GM21526 (cell line): ENCODE measurements around the gene DLL4.
"Not testable (repeated sequence)": the region's sequence is repeated elsewhere in the genome, so short reads cannot be mapped to it uniquely, and the experiment has no call there.

Experiments
- ATAC-seq: cut with Tn5 transposase; IDR thresholded peaks from one replicate; pipeline ENCODE4 v1.9.1; 2021; ENCODE audit warnings: moderate library complexity; ENCODE audit not compliant: unreplicated experiment, low FRiP score

DLL4 gene

DNA sequence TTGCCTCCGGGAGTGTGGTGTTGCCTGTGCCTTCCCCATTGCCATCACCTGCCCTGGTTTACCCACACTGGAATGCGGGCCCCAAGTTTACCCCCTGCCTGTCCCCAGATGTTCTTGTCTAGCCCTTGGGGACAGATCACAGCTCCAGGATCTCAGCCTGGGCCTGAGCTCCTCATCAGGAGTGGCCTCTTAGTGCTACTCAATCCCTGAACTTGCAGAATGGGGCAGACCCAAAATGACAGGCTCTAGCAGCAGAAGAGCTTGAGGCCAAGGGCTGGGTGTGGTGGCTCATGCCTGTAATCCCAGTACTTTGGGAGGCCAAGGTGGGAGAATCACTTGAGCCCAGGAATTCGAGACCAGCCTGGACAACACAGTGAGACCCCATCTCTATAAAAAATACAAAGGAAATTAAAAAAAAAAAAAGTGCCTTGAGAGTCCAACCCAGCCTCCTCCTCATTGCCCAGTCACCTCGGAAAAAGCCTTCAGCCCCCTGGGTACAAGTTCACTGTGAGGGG is 28.0 kb downstream of the DLL4 start:
- ATAC-seq, result no peak

DNA sequence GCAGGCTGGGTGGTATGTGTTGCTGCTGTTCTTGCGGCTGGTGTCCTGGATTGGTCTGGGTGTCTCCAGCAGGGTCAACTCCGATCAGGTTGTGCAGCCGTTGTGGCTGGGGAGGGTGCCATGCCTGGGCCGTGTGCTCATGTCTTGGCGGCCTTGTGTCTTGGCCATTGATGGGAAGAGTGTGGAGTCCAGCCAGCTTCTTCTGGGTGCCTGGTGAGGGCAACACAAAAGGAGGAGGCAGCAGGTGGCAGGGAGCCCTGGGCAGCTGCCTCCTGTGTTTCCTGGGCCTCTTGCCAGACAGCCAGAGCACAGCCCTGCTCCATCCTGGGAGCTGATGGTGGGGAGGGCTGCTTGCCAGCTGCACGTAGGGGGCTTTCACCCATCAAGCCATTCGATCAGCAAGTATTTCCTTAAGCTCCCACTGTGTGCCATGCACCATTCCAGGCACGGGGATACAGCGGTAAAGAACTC is 28.5 kb downstream of the DLL4 start:
- ATAC-seq, result no peak

DNA sequence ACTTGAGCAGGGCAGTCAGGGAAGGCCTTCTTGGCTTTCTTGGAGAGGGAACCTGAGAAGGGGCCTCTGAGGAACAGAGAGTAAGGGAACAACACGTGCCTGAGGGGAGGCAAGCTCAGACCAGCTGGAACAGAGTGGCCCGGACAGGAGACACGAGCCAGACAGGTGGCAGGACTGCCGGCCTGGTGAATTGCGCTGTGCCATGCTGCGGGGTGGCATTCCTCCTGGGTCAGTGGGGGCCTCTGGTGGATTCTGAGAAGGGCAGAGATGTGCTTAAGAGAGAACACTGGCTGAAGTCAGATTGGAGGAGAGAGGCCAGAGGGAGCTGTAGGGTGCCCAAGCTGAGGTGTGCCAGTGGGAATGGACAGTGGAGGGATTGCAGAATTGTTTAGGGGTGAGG is 29.0 kb downstream of the DLL4 start:
- no peak for ATAC-seq

DNA sequence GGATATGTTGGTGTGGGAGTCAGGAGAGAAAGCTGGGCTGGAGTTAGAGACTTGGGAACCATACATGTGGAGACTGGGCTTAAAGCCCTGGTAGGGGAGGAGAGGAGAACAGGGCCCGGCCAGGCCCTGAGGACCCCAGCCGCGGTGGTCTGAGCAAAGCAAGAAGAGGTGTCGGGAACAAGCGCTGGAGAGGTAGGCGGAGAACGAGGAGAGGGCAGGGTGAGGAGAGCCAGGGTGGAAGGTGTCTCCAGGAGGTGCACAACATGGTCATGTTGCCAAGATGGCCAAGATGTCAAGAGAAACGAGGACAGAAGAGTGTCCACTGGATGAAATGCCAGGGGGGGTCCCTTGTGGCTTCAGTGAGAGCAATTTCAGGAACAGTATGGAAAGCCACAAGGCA is 29.6 kb downstream of the DLL4 start:
- no peak for ATAC-seq

DNA sequence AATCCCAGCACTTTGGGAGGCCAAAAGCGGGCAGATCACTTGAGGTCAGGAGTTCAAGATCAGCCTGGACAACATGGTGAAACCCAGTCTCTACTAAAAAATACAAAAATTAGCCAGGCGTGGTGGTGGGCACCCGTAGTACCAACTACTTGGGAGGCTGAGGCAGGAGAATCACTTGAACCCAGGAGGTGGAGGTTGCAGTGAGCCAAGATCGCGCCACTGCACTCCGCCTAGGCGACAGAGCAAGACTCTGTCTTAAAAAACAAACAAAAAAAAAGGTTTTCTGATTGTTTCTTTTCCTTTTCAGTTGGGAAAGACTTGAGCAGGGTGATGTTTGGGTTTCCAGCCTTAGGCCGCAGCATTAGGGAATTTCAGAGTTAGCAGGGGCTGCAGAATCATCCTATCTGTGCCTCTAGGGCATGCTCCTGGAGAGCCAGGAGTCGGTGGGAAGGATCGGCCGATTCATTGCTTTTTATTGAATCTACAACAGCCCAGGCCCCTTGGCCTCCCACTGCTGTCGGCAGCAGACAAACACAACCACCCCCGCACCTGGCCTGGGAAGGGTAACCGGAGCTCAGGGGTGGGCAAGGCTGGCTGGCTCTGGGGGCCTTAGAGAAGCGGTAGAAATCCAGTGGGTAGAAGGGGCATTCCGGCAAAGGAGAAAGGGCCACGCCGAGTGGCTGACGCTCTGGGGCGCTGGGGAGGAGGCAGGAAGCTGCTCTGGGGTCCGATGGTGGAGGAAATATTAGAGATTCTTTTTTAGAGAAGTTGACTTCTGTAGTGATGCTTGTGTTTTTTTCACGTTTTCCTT is 30.4 kb downstream of the DLL4 start:
- no peak for ATAC-seq

DNA sequence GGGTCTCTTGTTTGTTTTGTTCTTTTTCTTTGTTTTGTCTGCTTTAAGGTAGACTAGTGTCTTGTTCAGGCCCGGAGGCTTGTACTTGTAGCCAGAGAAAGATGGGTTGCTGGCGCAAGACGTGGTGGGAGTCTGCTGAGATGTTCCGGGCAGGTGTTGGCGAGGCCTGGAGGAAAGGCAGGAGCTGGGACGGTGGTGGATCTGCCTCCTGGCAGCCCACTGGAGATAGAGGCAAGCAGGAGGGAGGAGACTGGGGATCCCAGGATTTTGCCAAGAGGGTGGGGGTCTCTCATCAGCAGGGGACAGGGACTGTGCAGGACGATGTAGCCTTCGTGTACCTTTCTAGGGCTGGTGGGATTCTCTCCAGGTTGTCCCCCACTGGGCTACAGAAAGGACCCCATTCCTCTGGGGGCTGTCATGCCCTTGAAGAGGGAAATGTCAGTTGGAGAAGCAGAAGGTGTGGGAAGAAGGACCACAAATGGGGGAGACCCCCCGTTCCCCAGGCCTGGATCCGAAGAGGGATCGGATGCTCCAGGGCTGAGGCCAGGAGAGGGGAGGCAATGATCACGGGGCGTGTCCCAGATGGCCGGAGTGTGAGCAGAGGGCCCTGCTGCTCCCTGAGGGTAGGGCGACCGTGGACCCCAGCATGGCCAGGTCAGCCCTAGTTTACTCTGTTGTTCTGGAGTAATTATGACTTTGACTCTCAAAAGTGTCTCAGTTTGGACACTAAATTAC is 31.2 kb downstream of the DLL4 start:
- ATAC-seq, result no peak

DNA sequence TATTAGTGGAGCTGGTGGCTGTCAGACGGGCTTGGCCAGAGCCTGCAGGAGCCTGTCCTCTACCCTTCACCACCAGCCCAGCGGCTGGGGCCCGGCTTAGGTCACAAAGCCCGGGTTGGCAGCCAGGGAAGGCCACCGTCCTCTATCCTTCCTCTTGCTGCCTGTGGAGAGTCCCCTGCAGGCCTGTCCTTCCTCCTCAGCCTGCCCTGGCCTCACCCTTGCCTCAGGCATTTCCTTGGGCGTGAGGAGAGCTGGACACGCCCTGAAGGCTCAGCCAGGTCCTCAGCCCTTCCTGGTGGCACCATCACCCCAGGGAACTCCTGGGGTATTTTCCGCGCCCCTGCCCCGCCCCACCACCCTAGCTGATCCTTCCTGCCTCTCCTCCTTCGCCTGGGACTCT is 31.8 kb downstream of the DLL4 start:
- no peak for ATAC-seq

DNA sequence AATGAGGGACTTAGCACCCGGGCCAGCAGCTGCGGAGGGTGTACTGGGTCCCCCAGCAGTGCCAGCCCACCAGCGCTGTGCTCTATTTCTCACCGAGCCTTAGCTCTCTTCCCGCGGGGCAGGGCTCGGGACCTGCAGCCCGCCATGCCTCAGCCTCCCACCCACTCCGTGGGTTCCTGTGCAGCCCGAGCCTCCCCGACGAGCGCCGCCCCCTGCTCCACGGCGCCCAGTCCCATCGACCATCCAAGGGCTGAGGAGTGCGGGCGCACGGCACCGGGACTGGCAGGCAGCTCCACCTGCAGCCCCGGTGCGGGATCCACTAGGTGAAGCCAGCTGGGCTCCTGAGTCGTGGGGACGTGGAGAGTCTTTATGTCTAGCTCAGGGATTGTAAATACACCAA is 32.6 kb downstream of the DLL4 start:
- ATAC-seq, result not testable (repeated sequence)

DNA sequence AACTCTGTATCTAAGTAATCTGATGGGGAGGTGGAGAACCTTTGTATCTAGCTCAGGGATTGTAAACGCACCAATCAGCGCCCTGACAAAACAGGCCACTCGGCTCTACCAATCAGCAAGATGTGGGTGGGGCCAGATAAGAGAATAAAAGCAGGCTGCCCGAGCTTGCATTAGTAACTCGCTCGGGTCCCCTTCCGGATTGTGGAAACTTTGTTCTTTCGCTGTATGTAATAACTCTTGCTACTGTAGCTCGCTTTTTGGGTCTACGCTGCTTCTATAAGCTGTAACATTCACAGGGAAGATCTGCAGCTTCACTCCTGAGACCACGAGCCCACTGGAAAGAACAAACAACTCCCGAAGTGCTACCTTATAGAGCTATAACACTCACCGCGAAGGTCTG is 33.2 kb downstream of the DLL4 start:
- ATAC-seq, result not testable (repeated sequence)

DNA sequence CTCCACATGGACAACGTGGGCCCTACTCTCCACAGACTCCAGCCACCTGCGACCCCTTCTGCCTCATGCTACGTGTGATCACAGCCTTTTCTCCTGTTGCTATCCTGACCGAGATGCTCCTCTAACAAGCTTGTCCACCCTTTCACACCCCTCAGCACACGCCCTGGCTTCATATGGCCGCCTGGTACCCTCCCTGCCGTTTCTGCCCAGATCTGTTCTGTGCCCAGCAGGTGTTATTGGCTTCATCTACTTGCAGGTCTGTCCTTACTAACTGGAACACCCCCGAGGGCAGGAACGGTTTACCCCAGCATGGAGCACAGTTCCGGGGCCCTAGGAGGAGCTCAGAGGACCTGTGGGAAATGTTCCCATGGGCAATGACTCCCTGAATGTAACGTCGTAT is 34.1 kb downstream of the DLL4 start:
- ATAC-seq, result no peak

DNA sequence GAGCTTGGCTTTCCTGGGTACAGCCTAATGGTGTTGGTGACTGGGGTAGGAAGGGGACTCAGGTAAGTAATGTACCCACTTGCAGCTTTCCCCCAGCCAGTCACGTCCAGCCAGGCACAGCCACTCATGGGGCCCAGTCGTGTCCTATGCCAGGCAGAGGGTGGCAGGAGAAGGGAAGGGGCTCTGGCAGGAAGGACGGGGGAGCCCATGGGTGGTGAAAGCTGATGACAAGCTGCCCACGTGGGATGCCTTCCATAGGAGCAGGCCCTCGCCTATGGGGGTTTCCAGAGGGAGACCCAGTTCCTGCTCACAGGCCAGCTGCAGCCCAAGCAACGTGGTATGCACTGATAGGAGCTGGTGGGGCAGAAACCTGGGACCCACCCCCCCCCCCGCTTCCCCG is 34.9 kb downstream of the DLL4 start:
- ATAC-seq, result no peak

DNA sequence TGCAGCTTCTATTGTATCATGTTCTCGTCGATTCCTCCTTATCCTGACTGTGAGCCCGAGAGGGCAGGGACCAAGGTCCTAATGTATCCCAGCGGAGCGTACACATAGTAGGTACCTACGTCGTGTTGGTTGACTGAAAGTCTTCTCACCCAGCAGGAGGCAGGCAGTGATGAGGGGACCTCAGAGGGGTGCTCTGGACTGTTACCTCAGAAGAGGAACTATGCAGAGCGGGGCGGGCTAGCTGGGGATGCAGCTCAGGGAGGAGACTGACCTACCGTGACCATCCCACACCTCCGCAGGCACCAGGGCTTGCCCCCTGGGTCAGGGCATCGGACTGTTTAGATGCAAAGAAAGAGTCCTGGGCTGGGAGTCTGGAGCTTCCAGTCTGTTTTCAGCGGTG is 35.5 kb downstream of the DLL4 start:
- ATAC-seq, result no peak

DNA sequence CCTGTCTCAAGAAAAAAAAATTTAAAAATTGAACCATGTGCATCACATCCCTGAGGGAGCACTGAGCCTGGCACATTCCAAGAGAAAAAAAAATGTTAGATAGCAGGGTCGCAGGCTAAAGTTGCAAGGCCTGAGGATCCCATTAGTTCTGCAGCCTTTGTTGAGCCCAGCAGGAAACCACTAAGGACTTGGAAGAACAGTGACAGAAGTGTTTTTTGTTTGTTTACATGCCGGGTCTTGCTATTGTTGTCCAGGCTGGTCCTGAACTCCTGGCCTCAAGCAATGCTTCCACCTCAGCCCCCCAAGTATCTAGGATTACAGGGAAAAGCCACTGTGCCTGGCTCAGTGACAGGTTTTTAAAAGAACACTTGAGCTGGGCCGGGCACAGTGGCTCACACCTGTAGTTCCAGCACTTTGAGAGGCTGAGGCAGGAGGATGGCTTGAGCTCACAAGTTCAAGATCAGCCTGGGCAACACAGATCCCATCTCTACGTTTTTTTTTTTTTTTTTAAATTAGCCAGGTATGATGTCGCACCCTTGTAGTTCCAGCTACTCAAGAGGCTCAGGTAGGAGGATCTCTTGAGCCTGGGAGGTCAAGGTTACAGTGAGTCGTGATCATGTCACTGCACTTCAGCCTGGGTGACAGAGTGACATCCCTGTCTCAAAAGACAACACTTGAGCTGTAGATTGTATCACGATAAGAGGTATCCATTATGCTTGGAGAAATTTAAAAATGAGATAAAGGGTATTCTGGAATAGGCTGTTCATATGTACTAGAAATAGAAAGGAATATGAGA is 39.3 kb downstream of the DLL4 start:
- no peak for ATAC-seq

DNA sequence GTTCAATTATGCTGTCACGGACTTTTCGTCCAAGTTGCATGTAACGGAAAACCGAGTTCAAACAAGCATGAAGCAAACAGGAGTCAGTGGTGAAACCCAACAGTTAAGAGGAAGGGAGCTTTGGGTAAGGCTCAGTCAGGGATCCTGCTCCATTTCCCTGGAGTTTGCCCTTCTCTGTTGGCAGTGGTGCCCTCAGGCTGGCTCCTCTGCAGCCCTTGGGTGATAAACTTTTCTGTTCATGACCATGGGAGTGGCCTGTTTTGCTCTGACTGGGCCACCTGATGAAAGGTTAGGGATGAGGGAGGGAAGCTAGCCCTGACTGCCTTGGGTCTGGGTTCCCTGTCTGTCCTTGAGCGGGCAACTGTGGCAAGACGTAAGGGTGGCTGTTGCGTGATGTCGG is 40.2 kb downstream of the DLL4 start:
- ATAC-seq, result no peak

DNA sequence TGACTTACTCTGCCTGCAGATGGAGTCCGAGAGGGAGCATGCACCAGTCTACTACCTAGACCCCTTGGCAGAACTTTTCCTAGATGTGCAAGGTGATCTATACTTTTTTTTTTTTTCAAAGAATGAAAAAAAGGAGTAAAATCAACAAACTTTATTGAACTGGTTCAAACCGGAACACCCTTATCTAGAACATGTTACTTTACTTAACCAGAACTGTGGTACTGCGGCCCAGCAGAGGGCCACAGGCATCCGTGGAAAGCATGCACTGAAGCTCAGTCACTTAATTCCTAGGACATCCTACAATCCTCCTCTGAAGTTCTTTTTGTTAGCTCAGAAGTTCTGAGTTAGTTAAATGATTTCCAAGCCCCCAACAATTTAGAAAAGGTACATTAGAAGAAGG is 45.7 kb downstream of the DLL4 start:
- ATAC-seq, result no peak

DNA sequence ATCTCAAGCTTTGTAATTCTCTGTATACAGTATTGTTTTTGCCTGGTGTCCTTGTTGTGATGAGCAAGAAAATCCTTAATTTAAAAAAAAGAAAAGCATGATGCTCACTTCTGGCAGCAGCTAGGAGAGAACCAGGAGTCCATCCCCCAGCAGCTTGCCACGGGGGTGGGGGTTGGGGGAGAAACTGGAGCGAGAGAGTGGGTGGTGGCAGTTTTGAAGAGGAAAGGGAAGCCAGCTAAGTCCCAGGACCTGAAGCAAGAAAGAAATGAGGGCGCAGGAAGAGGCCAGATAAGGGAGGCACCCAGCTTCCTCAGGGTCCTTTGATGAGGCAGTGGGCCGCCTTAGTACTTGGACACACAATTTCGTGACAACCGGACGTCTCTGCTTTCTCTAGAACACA is 47.7 kb downstream of the DLL4 start:
- ATAC-seq, result no peak

DNA sequence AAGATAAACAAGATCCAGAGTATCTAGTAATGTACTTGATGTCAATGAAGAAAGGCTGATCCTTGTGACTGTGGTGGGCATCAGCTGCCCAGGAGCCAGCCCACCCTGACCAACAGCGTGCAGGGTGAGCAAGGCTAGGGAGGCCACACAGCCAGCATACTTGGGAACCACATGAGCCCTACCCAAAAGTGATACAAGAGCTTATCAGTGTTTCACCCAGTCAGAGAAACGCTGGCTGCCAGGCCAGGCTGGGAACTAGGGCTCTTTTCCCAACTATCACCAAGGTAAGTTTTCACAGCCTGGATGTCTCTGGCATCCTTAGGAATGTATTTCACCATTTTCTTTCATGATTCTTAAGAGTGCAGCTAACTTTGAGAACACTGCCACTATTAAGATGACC is 49.0 kb downstream of the DLL4 start:
- no peak for ATAC-seq

DNA sequence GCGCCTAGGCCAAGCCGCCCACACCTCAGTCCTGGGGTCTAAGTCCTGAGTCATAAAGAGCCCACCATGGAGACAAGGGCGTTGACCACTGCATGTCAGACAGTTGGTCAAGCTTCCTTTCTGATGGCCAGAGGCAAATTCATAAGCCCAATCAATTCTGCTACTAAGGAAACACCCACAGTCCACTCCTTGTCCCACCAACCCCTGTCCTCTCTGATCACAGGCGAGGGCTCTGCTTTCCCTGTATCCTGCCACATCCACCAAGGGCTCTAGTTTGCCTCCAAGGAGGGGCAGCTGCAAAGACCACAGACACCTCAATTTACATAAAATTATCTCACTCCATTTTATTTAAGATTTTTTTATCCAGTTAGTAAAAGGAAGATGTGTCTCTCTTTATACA is 49.4 kb downstream of the DLL4 start:
- ATAC-seq, result no peak

DNA sequence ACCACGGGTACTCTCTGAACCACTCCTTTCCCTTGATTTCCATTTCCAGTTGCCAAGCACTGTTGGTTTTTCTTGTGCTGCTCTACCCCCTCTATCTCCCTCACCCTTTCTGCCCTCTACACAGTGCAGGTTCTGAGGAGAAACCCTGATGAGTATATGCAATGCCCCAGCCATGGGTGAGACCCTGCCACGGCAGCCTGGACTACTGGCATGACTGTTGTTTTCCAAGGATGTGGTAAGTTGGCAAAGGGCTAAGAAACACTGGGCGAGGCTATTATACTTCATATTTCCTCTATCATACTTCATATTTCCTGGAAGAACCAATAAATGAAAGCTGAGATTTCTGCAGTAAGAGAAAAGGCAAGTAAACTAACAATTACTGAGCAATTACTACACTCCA is 52.0 kb downstream of the DLL4 start:
- no peak for ATAC-seq

DNA sequence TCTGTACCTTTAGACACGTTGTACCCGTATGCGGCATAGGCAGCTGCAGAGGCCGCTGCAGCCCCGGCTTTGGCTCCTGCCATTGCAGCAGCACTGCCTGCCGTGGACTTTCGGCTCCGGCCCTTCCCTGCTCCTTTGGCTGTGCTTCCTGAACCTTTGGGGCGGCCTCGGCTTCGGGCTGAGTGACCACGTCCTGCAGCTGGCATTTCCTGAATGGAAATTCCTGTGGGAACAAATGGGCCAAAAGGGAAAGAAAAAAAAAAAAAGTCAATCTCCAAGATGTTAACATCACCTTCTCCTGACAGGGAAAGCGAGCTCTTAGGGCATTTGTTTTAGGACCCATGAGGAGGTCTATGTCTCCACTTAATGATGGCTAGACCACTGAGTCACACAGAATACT is 53.7 kb downstream of the DLL4 start:
- ATAC-seq, result no peak

DNA sequence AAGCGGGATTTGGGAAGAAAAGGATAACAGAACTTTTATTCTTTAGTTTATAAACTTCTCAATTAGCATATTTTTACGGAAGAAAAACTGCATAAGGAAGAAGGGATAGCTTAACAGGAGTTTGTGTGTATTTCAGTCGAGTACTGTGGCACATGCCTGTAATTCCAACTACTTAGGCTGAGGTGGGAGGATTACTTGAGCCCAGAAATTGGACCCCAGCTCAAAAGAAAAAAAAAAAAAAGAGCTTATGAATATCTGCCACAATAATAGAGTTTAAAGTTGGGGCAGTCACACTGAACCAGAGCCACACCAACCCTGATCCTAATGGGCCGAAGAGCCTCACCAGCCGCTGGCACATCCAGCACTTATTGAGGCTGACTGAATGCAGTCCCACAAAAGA is 55.3 kb downstream of the DLL4 start:
- ATAC-seq, result no peak
